Peyer's patch (tissue), 4 donors: ENCODE data around the gene RILPL1.
"Not testable (repeated sequence)": the region's sequence is repeated elsewhere in the genome, so short reads cannot be mapped to it uniquely, and the experiment has no call there.

Experiments used
- POLR2A ChIP-seq, 2 donors: fragments of 450-650 bp; IDR thresholded peaks; one replicate each; pipeline ENCODE4 v1.5.1; 2017; ENCODE audit warnings: antibody characterized with exemption in 2 of 2, mild to moderate bottlenecking in 2 of 2, moderate library complexity in 2 of 2
- TF ChIP-seq, protein P1 (sequence below), 6 experiments: fragments of 450-650 bp in 4 of 6; fragments of 200-600 bp in 2 of 6; sonication (generic) in 1 of 6; IDR thresholded peaks; one replicate each; pipeline ENCODE4 v1.5.1; 2017 to 2019; ENCODE audit warnings: antibody characterized with exemption in 6 of 6, mild to moderate bottlenecking in 3 of 6, moderate library complexity in 1 of 6

- TF ChIP-seq, protein P1, sequence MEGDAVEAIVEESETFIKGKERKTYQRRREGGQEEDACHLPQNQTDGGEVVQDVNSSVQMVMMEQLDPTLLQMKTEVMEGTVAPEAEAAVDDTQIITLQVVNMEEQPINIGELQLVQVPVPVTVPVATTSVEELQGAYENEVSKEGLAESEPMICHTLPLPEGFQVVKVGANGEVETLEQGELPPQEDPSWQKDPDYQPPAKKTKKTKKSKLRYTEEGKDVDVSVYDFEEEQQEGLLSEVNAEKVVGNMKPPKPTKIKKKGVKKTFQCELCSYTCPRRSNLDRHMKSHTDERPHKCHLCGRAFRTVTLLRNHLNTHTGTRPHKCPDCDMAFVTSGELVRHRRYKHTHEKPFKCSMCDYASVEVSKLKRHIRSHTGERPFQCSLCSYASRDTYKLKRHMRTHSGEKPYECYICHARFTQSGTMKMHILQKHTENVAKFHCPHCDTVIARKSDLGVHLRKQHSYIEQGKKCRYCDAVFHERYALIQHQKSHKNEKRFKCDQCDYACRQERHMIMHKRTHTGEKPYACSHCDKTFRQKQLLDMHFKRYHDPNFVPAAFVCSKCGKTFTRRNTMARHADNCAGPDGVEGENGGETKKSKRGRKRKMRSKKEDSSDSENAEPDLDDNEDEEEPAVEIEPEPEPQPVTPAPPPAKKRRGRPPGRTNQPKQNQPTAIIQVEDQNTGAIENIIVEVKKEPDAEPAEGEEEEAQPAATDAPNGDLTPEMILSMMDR (IDR thresholded peaks at IDR 0.05) = not testable (repeated sequence)
- TF ChIP-seq POLR2A (IDR thresholded peaks at IDR 0.05) = not testable (repeated sequence)
Measured at GRCh38 chr12:123481251-123481650, 52.3 kb downstream of the RILPL1 start.
